HepG2 (cell line): Measurements from ENCODE around the gene STARD5. TPM values are rescaled to one million over a fixed set of nuclear protein-coding genes. Genes with fewer than 3 reads are reported as not detected.

Experiments
- ATAC-seq: fragments of 200-7000 bp; cut with Tn5 transposase; 3 replicates; pipeline ENCODE4 v1.9.1; 2020; ENCODE audit warnings: mild to moderate bottlenecking, moderate library complexity
- BruUV-seq: library from RNA; stranded (reverse); fragments of 400-500 nt; replicated peaks from 2 replicates; lab custom pipeline; 2021; lab: Mats Ljungman, UMichigan
- CTCF ChIA-PET: fragments of 300-600 bp; formaldehyde crosslinking; extraction: SDS; loops from one replicate; lab custom pipeline; 2021; ENCODE audit warnings: low total read pairs, inconsistent platforms, low intra/inter-chr PET ratio; lab: Yijun Ruan, JAX
- POLR2A ChIA-PET: fragments of 350-600 bp; sonication (Branson Sonifier 250); formaldehyde crosslinking; loops from one replicate; lab custom pipeline; 2020; ENCODE audit warnings: antibody characterized with exemption, inconsistent platforms; lab: Yijun Ruan, JAX
- DNase-seq: peaks from one replicate; pipeline ENCODE4 v3.0.0-alpha.2; 2015; ENCODE audit warnings: low spot score
- FAIRE-seq: peaks from 3 replicates; lab custom pipeline; 2011; peaks lifted over from hg19 to GRCh38; lab: Jason Lieb, UNC
- H2AFZ ChIP-seq: one replicate; pipeline ENCODE4 v1.6.1; 2011; ENCODE audit warnings: low read length, inconsistent platforms
- H3K27ac ChIP-seq: fragments of 300-600 bp; 3 replicates; pipeline ENCODE4 v1.8.0; 2011; ENCODE audit warnings: mixed run types, mild to moderate bottlenecking, mixed read lengths, low read length, inconsistent platforms; ENCODE audit not compliant: insufficient read depth; ENCODE audit errors: extremely low read length
- H3K27me3 ChIP-seq, 2 experiments: fragments of 200-600 bp in 1 of 2; 2 replicates in 1 of 2; 3 replicates in 1 of 2; pipeline versions ENCODE4 v1.6.0 to v1.8.0; 2011; ENCODE audit warnings: low read length in 2 of 2, mild to moderate bottlenecking in 2 of 2, moderate library complexity in 2 of 2, inconsistent platforms in 1 of 2; ENCODE audit not compliant: insufficient read depth in 2 of 2, control insufficient read depth in 1 of 2
- H3K36me3 ChIP-seq, 2 experiments: fragments of 200-600 bp in 1 of 2; replicated peaks in 1 of 2; 2 replicates in 1 of 2; 3 replicates in 1 of 2; pipeline versions ENCODE4 v1.5.1 to v1.8.0; 2011; ENCODE audit warnings: low read length in 2 of 2, inconsistent platforms in 1 of 2; ENCODE audit not compliant: insufficient read depth in 2 of 2, control insufficient read depth in 1 of 2
- H3K4me1 ChIP-seq: 2 replicates; pipeline ENCODE4 v1.5.1; 2012; ENCODE audit warnings: low read length, inconsistent platforms; ENCODE audit not compliant: insufficient read depth
- H3K4me2 ChIP-seq: 2 replicates; pipeline ENCODE4 v1.6.0; 2011; ENCODE audit warnings: low read depth, low read length, inconsistent platforms
- H3K4me3 ChIP-seq, 3 experiments: fragments of 200-600 bp in 1 of 3; sonication (generic), shearing (Covaris generic) in 1 of 3; replicated peaks in 1 of 3; 2 replicates each; pipeline ENCODE4 v1.5.1; 2011 to 2016; ENCODE audit warnings: low read length in 3 of 3, inconsistent platforms in 2 of 3, low read depth in 2 of 3, mild to moderate bottlenecking in 2 of 3, control low read depth in 1 of 3, mixed read lengths in 1 of 3; ENCODE audit not compliant: insufficient read depth in 1 of 3
- H3K79me2 ChIP-seq: one replicate; pipeline ENCODE4 v1.6.1; 2011; ENCODE audit warnings: low read length, inconsistent platforms; ENCODE audit not compliant: insufficient read depth
- H3K9ac ChIP-seq: 2 replicates; pipeline ENCODE4 v1.6.0; 2011; ENCODE audit warnings: mild to moderate bottlenecking, low read depth, low read length, inconsistent platforms; ENCODE audit not compliant: insufficient read depth
- H3K9me3 ChIP-seq: 2 replicates; pipeline ENCODE4 v1.5.1; 2012; ENCODE audit warnings: mild to moderate bottlenecking, low read length
- H4K20me1 ChIP-seq: 2 replicates; pipeline ENCODE4 v1.6.0; 2011; ENCODE audit warnings: inconsistent platforms, mild to moderate bottlenecking, low read length, moderate library complexity; ENCODE audit not compliant: insufficient read depth
- ARNTL ChIP-seq: sonication (generic); formaldehyde crosslinking; IDR thresholded peaks from 2 replicates; pipeline ENCODE4 v1.4.0; 2020; ENCODE audit warnings: mild to moderate bottlenecking, missing genetic modification reagents
- CENPT ChIP-seq: sonication (generic); formaldehyde crosslinking; IDR thresholded peaks from 2 replicates; pipeline ENCODE4 v1.8.0; 2022; ENCODE audit warnings: low read depth, mild to moderate bottlenecking, moderate library complexity, missing genetic modification reagents
- FOXC1 ChIP-seq: sonication (generic); formaldehyde crosslinking; IDR thresholded peaks from 2 replicates; pipeline ENCODE4 v1.8.0; 2022; ENCODE audit warnings: mild to moderate bottlenecking, missing genetic modification reagents, borderline replicate concordance
- HIC2 ChIP-seq: sonication (generic); formaldehyde crosslinking; IDR thresholded peaks from 2 replicates; pipeline ENCODE4 v1.9.0; 2022; ENCODE audit warnings: low read depth, missing genetic modification reagents
- HMG20B ChIP-seq: conservative IDR thresholded peaks from 2 replicates; pipeline ENCODE4 v1.6.1; 2016; ENCODE audit warnings: missing genetic modification reagents, missing compliant biosample characterization
- ISX ChIP-seq: sonication (generic); formaldehyde crosslinking; conservative IDR thresholded peaks from 2 replicates; pipeline ENCODE4 v1.5.0; 2020; ENCODE audit warnings: missing genetic modification reagents
- KLF16 ChIP-seq, 2 experiments: sonication (generic) in 1 of 2; formaldehyde crosslinking in 1 of 2; IDR thresholded peaks; 2 replicates each; pipeline versions ENCODE4 v1.6.1 to v1.8.0; 2016 to 2023; ENCODE audit warnings: missing genetic modification reagents in 2 of 2, missing compliant biosample characterization in 1 of 2
- MLXIP ChIP-seq: sonication (generic); formaldehyde crosslinking; IDR thresholded peaks from 2 replicates; pipeline ENCODE4 v1.9.0; 2021; ENCODE audit warnings: missing genetic modification reagents, borderline replicate concordance
- MYC ChIP-seq: sonication (generic); formaldehyde crosslinking; IDR thresholded peaks from 2 replicates; pipeline ENCODE4 v1.9.0; 2021; ENCODE audit warnings: missing genetic modification reagents, borderline replicate concordance
- ZNF317 ChIP-seq: sonication (generic); formaldehyde crosslinking; IDR thresholded peaks from 2 replicates; pipeline ENCODE4 v1.5.0; 2020; ENCODE audit warnings: mild to moderate bottlenecking, missing genetic modification reagents
- ZNF329 ChIP-seq: sonication (generic); formaldehyde crosslinking; IDR thresholded peaks from 2 replicates; pipeline ENCODE4 v1.9.0; 2021; ENCODE audit warnings: low read depth, mild to moderate bottlenecking, missing genetic modification reagents
- ZNF589 ChIP-seq: sonication (generic); formaldehyde crosslinking; conservative IDR thresholded peaks from 2 replicates; pipeline ENCODE4 v1.8.0; 2022; ENCODE audit warnings: mild to moderate bottlenecking, moderate library complexity, missing genetic modification reagents
- ZNF615 ChIP-seq: sonication (generic); formaldehyde crosslinking; IDR thresholded peaks from 2 replicates; pipeline ENCODE4 v1.5.0; 2020; ENCODE audit warnings: mild to moderate bottlenecking, missing genetic modification reagents, borderline replicate concordance
- WGBS: methylation state at CpG from one replicate; pipeline ENCODE4 v1.1.6; 2017; ENCODE audit warnings: low lambda C conversion rate; 5-methylcytosine and 5-hydroxymethylcytosine counted together
- in situ Hi-C: cut with HindIII; loops from 2 replicates; pipeline ENCODE4 v1.10.0; 2017; ENCODE audit warnings: low pct_unique_long_range_greater_than_20kb; ENCODE audit not compliant: extremely low pct_ligation_motif_present
- intact Hi-C: fragments of 100-400 bp; cut with micrococcal nuclease; formaldehyde crosslinking; loops from one replicate; pipeline ENCODE4 v1.10.0; 2022; ENCODE audit not compliant: unreplicated experiment
- polyA plus RNA-seq, 8 experiments: library from polyadenylated mRNA; depleted of rRNA in 3 of 8; stranded (reverse) in 7 of 8; unstranded in 1 of 8; fragments of >200 nt; fragmentation: Illumina TruSeq in 4 of 8; extraction: Trizol in 4 of 8; gene quantifications; 2 replicates each; pipeline versions ENCODE4 v1.2.1 to v1.2.3, GENCODE V29; 2011 to 2016; ENCODE audit warnings: low read depth in 4 of 8, missing spikeins in 1 of 8, mixed read lengths in 1 of 8; ENCODE audit not compliant: insufficient read depth in 1 of 8
- total RNA-seq, 5 experiments: library from RNA; depleted of rRNA; stranded (reverse); fragments of >200 nt; fragmentation: Illumina TruSeq; extraction: Trizol; gene quantifications; 2 replicates each; pipeline ENCODE4 v1.2.3, GENCODE V29; 2016; ENCODE audit warnings: low read depth in 1 of 5

The STARD5 gene
- total and polyA plus RNA-seq, 2 of the 13 experiments (the other 11 are each of a cell fraction or from before 2014, with no cell fraction given): 3.1 to 3.5 TPM

GRCh38 chr15:81261172-81261811 lies 62.6 kb downstream of the STARD5 start (continued):
- TF ChIP-seq HIC2 (CRISPR knock-in tag) (no peak), FOXC1 (no peak), HMG20B (no peak), ZNF589 (no peak), ZNF615 (CRISPR knock-in tag) (no peak), CENPT (CRISPR knock-in tag) (no peak), ARNTL (no peak)
- TF ChIP-seq, all 625 proteins: peak for 0

DNA sequence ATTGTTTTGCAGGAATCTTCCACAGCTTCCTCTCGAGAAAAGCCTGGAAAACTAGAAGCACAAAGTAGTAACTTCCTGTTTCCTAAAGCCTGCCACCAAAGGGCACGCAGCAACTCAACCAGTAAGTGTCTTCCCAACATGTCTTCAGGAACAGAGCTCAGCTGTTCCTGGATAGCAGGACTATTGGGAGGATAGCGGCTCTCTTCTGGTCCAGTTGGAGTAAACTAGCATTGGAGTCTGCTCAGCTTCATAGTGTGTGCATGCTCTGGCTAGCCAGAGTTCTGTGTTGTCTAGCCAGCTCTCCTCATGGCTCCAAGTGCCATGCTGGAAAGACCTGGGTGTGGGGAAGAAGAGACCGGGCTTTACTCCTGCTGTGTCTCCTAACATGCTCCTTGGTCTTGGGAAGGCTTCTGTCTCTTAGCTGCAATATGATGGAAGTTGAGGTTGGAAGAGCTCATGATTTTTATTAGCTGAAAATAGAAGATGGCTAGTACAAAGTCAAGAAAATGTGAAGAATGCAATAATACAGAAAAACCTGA lies 64.1 kb downstream of the STARD5 start:
- CTCF ChIA-PET: no interaction called here
- H3K4me1 ChIP-seq: no peaks in the 10 kb centered on the region

More for the DNA sequence above, 64.1 kb downstream of the STARD5 start:
- POLR2A ChIA-PET: no interaction called here
- no TSS peak for BruUV-seq
- no peak overlapping the region for H3K4me2 ChIP-seq
- no peaks in the 10 kb centered on the region for H3K36me3 ChIP-seq
- no peak overlapping the region for H3K4me3 ChIP-seq
- 10% methylated on average over 4 of the region's 4 CpGs for WGBS
- H4K20me1 ChIP-seq: no peaks in the 10 kb centered on the region
- intact Hi-C loops (no loop called here), in situ Hi-C loops (no loop called here)
- TF ChIP-seq KLF16 (CRISPR knock-in tag; IDR thresholded peaks at IDR 0.05) (no peak), ZNF329 (CRISPR knock-in tag) (no peak), MLXIP (CRISPR knock-in tag) (no peak), ZNF317 (CRISPR knock-in tag) (no peak), MYC (no peak), ISX (CRISPR knock-in tag) (no peak)
- H3K79me2 ChIP-seq: no peaks in the 10 kb centered on the region
- FAIRE-seq (no peak), ATAC-seq (no peak), DNase-seq (no peak)
- no peak overlapping the region for H2AFZ ChIP-seq
- peaks cover 0 to 9% of the 10 kb centered on the region in 2 experiments; a peak in 2 of 5 replicates for H3K27me3 ChIP-seq
- H3K27ac ChIP-seq: no peak overlapping the region
- no peaks in the 10 kb centered on the region for H3K9me3 ChIP-seq
- H3K9ac ChIP-seq: no peak overlapping the region
